Panc1 (cell line): ENCODE data around the gene IMPG2.

Experiments
- CTCF ChIP-seq: fragments of 450-650 bp; IDR thresholded peaks from 2 replicates; pipeline ENCODE4 v1.5.1; 2017; ENCODE audit warnings: mild to moderate bottlenecking
- SIN3A ChIP-seq: IDR thresholded peaks from 2 replicates; pipeline ENCODE4 v1.6.1; 2012; ENCODE audit warnings: low read depth, mild to moderate bottlenecking, low read length, moderate library complexity, borderline replicate concordance; ENCODE audit not compliant: insufficient read depth
- TCF7L2 ChIP-seq: IDR thresholded peaks from 2 replicates; pipeline ENCODE4 v1.6.1; 2011; ENCODE audit warnings: mild to moderate bottlenecking, low read depth, low read length, inconsistent platforms

- TF ChIP-seq TCF7L2 (no peak), CTCF (no peak), SIN3A (no peak)
These were observed 79.5 kb downstream of the IMPG2 start for GRCh38 chr3:101240719-101241399.
